Spinal cord (tissue), 10 donors: Measurements from ENCODE around the gene GPHA2. TPM values are rescaled to one million over a fixed set of nuclear protein-coding genes. Genes with fewer than 3 reads are reported as not detected.

Source experiments
- DNase-seq, 6 donors: peaks; one replicate each; pipeline versions ENCODE4 v3.0.0 to v3.0.0-alpha.2; 2013 to 2015; ENCODE audit warnings: low spot score in 6 of 6, low read depth in 4 of 6
- H3K27ac ChIP-seq: one replicate; pipeline ENCODE4 v1.5.1; 2013; ENCODE audit warnings: low read depth, low read length, control low read depth
- H3K27me3 ChIP-seq: one replicate; pipeline ENCODE4 v1.6.1; 2013; ENCODE audit warnings: low read length; ENCODE audit not compliant: control insufficient read depth, insufficient read depth
- H3K36me3 ChIP-seq: one replicate; pipeline ENCODE4 v1.6.1; 2013; ENCODE audit warnings: low read length; ENCODE audit not compliant: control insufficient read depth, insufficient read depth
- H3K4me1 ChIP-seq: one replicate; pipeline ENCODE4 v1.6.1; 2013; ENCODE audit warnings: low read length; ENCODE audit not compliant: control insufficient read depth, insufficient read depth
- H3K4me3 ChIP-seq: one replicate; pipeline ENCODE4 v1.5.1; 2013; ENCODE audit warnings: low read depth, low read length, control low read depth
- H3K9me3 ChIP-seq: one replicate; pipeline ENCODE4 v1.6.1; 2013; ENCODE audit warnings: low read length; ENCODE audit not compliant: control insufficient read depth, insufficient read depth
- WGBS: methylation state at CpG from one replicate; pipeline ENCODE4 v1.1.5; 2013; ENCODE audit warnings: missing lambda C conversion rate; ENCODE audit not compliant: insufficient coverage; 5-methylcytosine and 5-hydroxymethylcytosine counted together
- polyA plus RNA-seq, 2 donors: library from polyadenylated mRNA; unstranded; fragments of 120-200 nt; gene quantifications; one replicate each; pipeline ENCODE4 v1.2.1, GENCODE V29; 2013; ENCODE audit not compliant: insufficient read length in 2 of 2
- small RNA-seq: library from RNA; depleted of rRNA; stranded (forward); fragments of <200 nt; gene quantifications from one replicate; pipeline ENCODE3, GENCODE V24; 2014; ENCODE audit warnings: low replicate concordance
- total RNA-seq, 2 donors: library from RNA; depleted of rRNA in 1 of 2; stranded (reverse); fragments of 120-200 nt in 1 of 2; fragments of >200 nt in 1 of 2; gene quantifications; one replicate each; pipeline versions ENCODE4 v1.2.3 to v1.2.4, GENCODE V29; 2013 to 2014
- donor health status: healthy.

Gene GPHA2
- total and polyA plus RNA-seq, 4 donors = 0.59 to 3.5 (median 1.9) TPM; not detected in 1

DNA sequence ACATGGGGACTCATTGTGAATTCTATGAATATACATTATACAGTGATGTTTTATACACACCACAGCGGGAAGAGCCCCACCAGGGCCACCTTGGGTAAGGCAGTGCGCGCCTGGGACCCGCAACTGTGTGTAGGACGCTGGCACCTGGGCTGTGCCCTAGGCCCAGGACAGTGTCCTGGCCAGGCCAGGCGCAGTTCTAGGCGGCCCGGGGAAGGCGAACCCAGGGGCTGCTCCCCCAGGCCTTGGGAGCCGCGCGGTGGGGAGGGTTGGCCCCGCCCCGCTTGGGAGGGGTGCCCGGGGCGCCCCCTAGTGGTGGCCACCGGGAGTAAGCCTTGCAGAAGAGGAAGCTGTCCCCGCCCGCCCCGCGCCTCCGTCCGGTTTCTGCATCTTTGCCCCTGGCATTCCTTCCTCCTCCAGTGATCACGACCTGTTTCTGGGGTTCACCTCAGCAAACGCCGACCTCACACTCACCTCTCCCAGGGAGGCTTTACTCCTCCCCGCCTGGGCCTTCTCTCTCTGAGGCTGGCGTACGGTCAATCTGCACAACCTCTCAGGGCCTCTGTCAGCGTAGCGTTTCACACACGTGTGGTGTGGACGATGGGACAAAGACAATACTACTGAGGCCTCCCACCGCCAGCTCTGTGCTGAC lies 47.8 kb downstream of the GPHA2 start:
- 11% methylated on average over 34 of the region's 34 CpGs for WGBS
- peaks cover 12% of the 10 kb centered on the region for H3K4me1 ChIP-seq
- peak overlapping the region; percentile 71 for H3K27ac ChIP-seq
- peak in 2 of 6 donors; percentile 82 to 85 for DNase-seq
- no peaks in the 10 kb centered on the region for H3K27me3 ChIP-seq
- no peaks in the 10 kb centered on the region for H3K36me3 ChIP-seq
- no peaks in the 10 kb centered on the region for H3K9me3 ChIP-seq
- H3K4me3 ChIP-seq = no peak overlapping the region

DNA sequence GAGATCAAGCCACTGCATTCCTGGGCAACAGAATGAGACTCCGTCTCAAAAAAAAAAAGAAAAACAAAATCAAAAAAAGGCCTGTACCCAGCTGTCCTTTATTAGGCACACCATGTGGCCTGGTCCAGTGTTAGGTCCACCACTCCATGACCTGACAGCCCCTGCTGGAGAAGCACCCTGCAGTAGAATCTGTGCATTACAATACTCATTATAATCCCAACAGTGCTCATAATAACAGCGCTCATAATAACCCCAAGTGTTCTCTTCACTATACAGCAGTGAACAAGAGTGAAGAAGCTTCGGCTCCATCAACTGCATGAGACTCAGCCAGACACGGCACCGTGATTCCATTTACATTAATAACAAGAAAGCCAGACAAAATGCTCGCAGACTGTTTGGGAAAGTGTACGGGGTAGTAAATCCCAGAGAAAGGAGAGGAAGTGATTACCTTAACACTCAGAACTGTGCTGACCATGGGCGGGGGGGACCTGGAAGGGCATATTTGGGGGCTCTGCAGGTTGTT lies 48.4 kb downstream of the GPHA2 start:
- no peaks in the 10 kb centered on the region for H3K27me3 ChIP-seq
- WGBS = 81% methylated on average over 3 of the region's 8 CpGs
- no peaks in the 10 kb centered on the region for H3K9me3 ChIP-seq
- DNase-seq = peak in 1 of 6 donors; percentile 33
- H3K36me3 ChIP-seq = no peaks in the 10 kb centered on the region
- peaks cover 12% of the 10 kb centered on the region for H3K4me1 ChIP-seq
- no peak overlapping the region for H3K4me3 ChIP-seq
- peak overlapping the region; percentile 71 for H3K27ac ChIP-seq

DNA sequence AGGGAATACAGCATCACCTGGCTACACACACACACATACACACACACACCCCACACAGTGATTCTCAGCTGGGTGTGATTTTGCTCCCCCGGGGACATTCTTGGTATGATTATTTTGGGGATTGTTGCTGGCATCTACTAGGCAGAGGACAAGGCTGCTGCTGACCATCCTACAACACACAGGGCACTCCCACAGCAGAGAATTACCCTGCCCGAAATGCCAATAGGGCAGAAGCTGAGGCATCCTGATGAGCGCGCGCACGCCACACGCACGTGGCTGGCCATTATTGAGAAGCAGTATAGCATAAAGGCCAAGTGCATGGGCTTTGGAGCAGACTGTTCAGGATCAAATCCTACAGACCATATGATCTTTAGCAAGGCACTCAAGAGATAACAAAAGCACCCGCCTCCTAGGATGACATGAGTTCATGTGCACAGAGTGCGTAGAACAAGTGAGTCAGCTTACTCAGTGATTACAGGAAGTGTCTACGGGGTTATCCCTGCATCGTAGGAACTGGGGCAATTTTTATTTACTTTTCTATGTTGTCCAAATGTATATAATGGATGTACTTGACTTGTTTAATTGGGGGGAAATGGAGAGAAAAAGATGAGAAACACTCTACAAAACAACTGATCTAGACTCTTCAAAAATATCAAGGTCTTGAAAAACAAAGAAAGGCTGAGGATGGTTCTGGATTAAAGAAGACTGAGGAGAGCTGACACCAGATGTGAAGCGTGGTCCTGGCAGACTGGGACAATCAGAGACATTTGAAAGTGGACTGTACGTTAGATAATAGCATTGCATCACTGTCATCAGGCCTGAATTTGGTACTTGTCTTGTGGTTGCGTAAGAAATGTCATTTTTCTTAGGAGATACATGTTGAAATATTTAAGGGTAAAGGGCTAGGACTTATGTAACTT lies 50.1 kb downstream of the GPHA2 start:
- H3K27ac ChIP-seq = no peak overlapping the region

More for the DNA sequence above, 50.1 kb downstream of the GPHA2 start:
- H3K27me3 ChIP-seq = no peaks in the 10 kb centered on the region
- no peaks in the 10 kb centered on the region for H3K9me3 ChIP-seq
- peaks cover 22% of the 10 kb centered on the region for H3K4me1 ChIP-seq
- WGBS = 91% methylated on average over 12 of the region's 15 CpGs
- no peak for DNase-seq
- H3K4me3 ChIP-seq = no peak overlapping the region
- no peaks in the 10 kb centered on the region for H3K36me3 ChIP-seq

Small RNAs within 50 kb of the gene (small RNA-seq; reads per million reads assigned to genes)
- gene MIR6749 (not detected), gene MIR6750 (not detected)

Other genes with a start within 250 kb of the GPHA2 start
- gene NRXN2, start 212.7 kb downstream of the GPHA2 start, total RNA-seq = 100 to 1,000 TPM in 1 of 2 donors, 10 to 100 TPM in 1; 68.0 to 145 TPM
- gene NRXN2, start 212.7 kb downstream of the GPHA2 start, polyA plus RNA-seq = 100 to 1,000 TPM; 415 to 424 TPM
- 10 to 100 TPM; 18.8 to 23.7 TPM for gene RASGRP2, start 191.8 kb downstream of the GPHA2 start, total RNA-seq
- 10 to 100 TPM; 58.7 to 87.3 TPM for gene RASGRP2, start 191.8 kb downstream of the GPHA2 start, polyA plus RNA-seq
- 10 to 100 TPM in 1 of 2 donors, 1 to 10 TPM in 1; 9.7 to 13.6 TPM for gene PYGM, start 175.9 kb downstream of the GPHA2 start, total RNA-seq
- gene PYGM, start 175.9 kb downstream of the GPHA2 start, polyA plus RNA-seq = 10 to 100 TPM in 1 of 2 donors, 1 to 10 TPM in 1; 8.3 to 13.3 TPM
- 100 to 1,000 TPM; 102 to 118 TPM for gene SF1, start 157.4 kb downstream of the GPHA2 start, total RNA-seq
- gene SF1, start 157.4 kb downstream of the GPHA2 start, polyA plus RNA-seq = 100 to 1,000 TPM; 286 to 377 TPM
- 10 to 100 TPM; 15.3 to 26.3 TPM for gene MAP4K2, start 132.7 kb downstream of the GPHA2 start, total RNA-seq
- gene MAP4K2, start 132.7 kb downstream of the GPHA2 start, polyA plus RNA-seq = 10 to 100 TPM; 36.0 to 47.7 TPM
- gene MEN1, start 125.3 kb downstream of the GPHA2 start, total RNA-seq = 10 to 100 TPM; 12.4 to 17.6 TPM
- gene MEN1, start 125.3 kb downstream of the GPHA2 start, polyA plus RNA-seq = 10 to 100 TPM; 39.3 to 46.7 TPM
- 1 to 10 TPM in 1 of 2 donors, under 1 TPM in 1; 0.59 to 2.0 TPM for gene CDC42BPG, start 91.2 kb downstream of the GPHA2 start, total RNA-seq
- 1 to 10 TPM in 1 of 2 donors, under 1 TPM in 1; 0.43 to 1.5 TPM for gene CDC42BPG, start 91.2 kb downstream of the GPHA2 start, polyA plus RNA-seq
- 10 to 100 TPM; 40.9 to 75.8 TPM for gene EHD1, start 57.3 kb downstream of the GPHA2 start, total RNA-seq
- gene EHD1, start 57.3 kb downstream of the GPHA2 start, polyA plus RNA-seq = 100 to 1,000 TPM in 1 of 2 donors, 10 to 100 TPM in 1; 82.4 to 102 TPM
- gene ATG2A, start 18.7 kb downstream of the GPHA2 start, total RNA-seq = 10 to 100 TPM in 1 of 2 donors, 1 to 10 TPM in 1; 8.1 to 14.7 TPM
- 10 to 100 TPM; 26.0 to 26.8 TPM for gene ATG2A, start 18.7 kb downstream of the GPHA2 start, polyA plus RNA-seq
- 10 to 100 TPM; 26.3 to 40.0 TPM for gene PPP2R5B, start 11.2 kb downstream of the GPHA2 start, total RNA-seq
- 10 to 100 TPM; 96.4 to 99.8 TPM for gene PPP2R5B, start 11.2 kb downstream of the GPHA2 start, polyA plus RNA-seq
- under 1 TPM in 1 of 2 donors, not detected in 1; 0.50 TPM for gene MAJIN, start 36.2 kb upstream of the GPHA2 start, total RNA-seq
- gene MAJIN, start 36.2 kb upstream of the GPHA2 start, polyA plus RNA-seq = under 1 TPM in 1 of 2 donors, not detected in 1; 0.42 TPM
- gene BATF2, start 61.1 kb upstream of the GPHA2 start, total RNA-seq = under 1 TPM; 0.99 TPM
- gene BATF2, start 61.1 kb upstream of the GPHA2 start, polyA plus RNA-seq = 1 to 10 TPM in 1 of 2 donors, under 1 TPM in 1; 0.76 to 1.0 TPM
- gene ARL2, start 78.3 kb upstream of the GPHA2 start, total RNA-seq = 100 to 1,000 TPM in 1 of 2 donors, 10 to 100 TPM in 1; 75.4 to 120 TPM
- 100 to 1,000 TPM; 119 to 123 TPM for gene ARL2, start 78.3 kb upstream of the GPHA2 start, polyA plus RNA-seq
- 10 to 100 TPM; 14.4 to 25.7 TPM for gene SNX15, start 91.5 kb upstream of the GPHA2 start, total RNA-seq
- gene SNX15, start 91.5 kb upstream of the GPHA2 start, polyA plus RNA-seq = 10 to 100 TPM; 30.6 to 32.4 TPM
- gene SAC3D1, start 105.3 kb upstream of the GPHA2 start, total RNA-seq = 1 to 10 TPM; 4.0 to 6.4 TPM
- 10 to 100 TPM; 16.5 to 18.0 TPM for gene SAC3D1, start 105.3 kb upstream of the GPHA2 start, polyA plus RNA-seq
- 10 to 100 TPM in 1 of 2 donors, 1 to 10 TPM in 1; 7.7 to 25.2 TPM for gene NAALADL1, start 122.7 kb upstream of the GPHA2 start, total RNA-seq
- gene NAALADL1, start 122.7 kb upstream of the GPHA2 start, polyA plus RNA-seq = 1 to 10 TPM; 5.5 to 8.1 TPM
- gene CDCA5, start 148.1 kb upstream of the GPHA2 start, total RNA-seq = 1 to 10 TPM; 5.4 to 8.7 TPM
- 10 to 100 TPM; 14.1 to 15.0 TPM for gene CDCA5, start 148.1 kb upstream of the GPHA2 start, polyA plus RNA-seq
- 10 to 100 TPM; 19.4 to 32.6 TPM for gene ZFPL1, start 148.3 kb upstream of the GPHA2 start, total RNA-seq
- gene ZFPL1, start 148.3 kb upstream of the GPHA2 start, polyA plus RNA-seq = 10 to 100 TPM; 35.8 to 37.6 TPM
- gene VPS51, start 160.3 kb upstream of the GPHA2 start, total RNA-seq = 100 to 1,000 TPM in 1 of 2 donors, 10 to 100 TPM in 1; 91.4 to 122 TPM
- 100 to 1,000 TPM; 158 to 165 TPM for gene VPS51, start 160.3 kb upstream of the GPHA2 start, polyA plus RNA-seq
- 10 to 100 TPM; 46.6 to 61.8 TPM for gene TM7SF2, start 176.0 kb upstream of the GPHA2 start, total RNA-seq
- 100 to 1,000 TPM; 104 to 118 TPM for gene TM7SF2, start 176.0 kb upstream of the GPHA2 start, polyA plus RNA-seq
- gene ZNHIT2, start 181.8 kb upstream of the GPHA2 start, total RNA-seq = 10 to 100 TPM in 1 of 2 donors, 1 to 10 TPM in 1; 2.7 to 10.7 TPM
- 10 to 100 TPM; 10.2 to 14.0 TPM for gene ZNHIT2, start 181.8 kb upstream of the GPHA2 start, polyA plus RNA-seq
- gene FAU, start 186.2 kb upstream of the GPHA2 start, total RNA-seq = 100 to 1,000 TPM; 174 to 693 TPM
- gene FAU, start 186.2 kb upstream of the GPHA2 start, polyA plus RNA-seq = 100 to 1,000 TPM; 603 to 622 TPM
- gene MRPL49, start 186.4 kb upstream of the GPHA2 start, total RNA-seq = 10 to 100 TPM; 36.7 to 55.3 TPM
- gene MRPL49, start 186.4 kb upstream of the GPHA2 start, polyA plus RNA-seq = 10 to 100 TPM; 42.5 to 45.0 TPM
- gene SYVN1, start 198.6 kb upstream of the GPHA2 start, total RNA-seq = 10 to 100 TPM; 14.3 to 18.3 TPM
- gene SYVN1, start 198.6 kb upstream of the GPHA2 start, polyA plus RNA-seq = 10 to 100 TPM; 44.2 to 52.6 TPM
- gene SPDYC, start 234.3 kb upstream of the GPHA2 start, total RNA-seq = not detected
- under 1 TPM in 1 of 2 donors, not detected in 1; 0.17 TPM for gene SPDYC, start 234.3 kb upstream of the GPHA2 start, polyA plus RNA-seq
- gene CAPN1, start 246.0 kb upstream of the GPHA2 start, total RNA-seq = 10 to 100 TPM; 48.0 to 69.5 TPM
- 100 to 1,000 TPM in 1 of 2 donors, 10 to 100 TPM in 1; 99.4 to 115 TPM for gene CAPN1, start 246.0 kb upstream of the GPHA2 start, polyA plus RNA-seq